Stimulated activated memory B cell treated with anti-CD40 and anti-IgM and Interleukin-4, amounts not matched to agents 10 μg/mL and 1 μg/mL and 100 μg/mL, for 72 hours (primary cell): ENCODE results near the gene ATXN10.

Experiments
- ATAC-seq: fragments of 150-1000 bp; cut with Tn5 transposase; 2 replicates; pipeline ENCODE4 v1.10.0; 2021
- H3K27ac Mint-ChIP-seq: one replicate; pipeline ENCODE4 v1.8.0; 2022; ENCODE audit warnings: mild to moderate bottlenecking, mixed read lengths
- H3K27me3 Mint-ChIP-seq: one replicate; pipeline ENCODE4 v1.8.0; 2022; ENCODE audit warnings: mixed read lengths
- H3K36me3 Mint-ChIP-seq: one replicate; pipeline ENCODE4 v1.8.0; 2022; ENCODE audit warnings: mixed read lengths
- H3K4me1 Mint-ChIP-seq: one replicate; pipeline ENCODE4 v1.8.0; 2022; ENCODE audit warnings: mixed read lengths
- H3K4me3 Mint-ChIP-seq: one replicate; pipeline ENCODE4 v1.8.0; 2022; ENCODE audit warnings: mild to moderate bottlenecking, moderate library complexity, mixed read lengths
- H3K9me3 Mint-ChIP-seq: one replicate; pipeline ENCODE4 v1.8.0; 2022; ENCODE audit warnings: mixed read lengths

The ATXN10 gene

GRCh38 chr22:45812910-45813309 is 141.3 kb downstream of the ATXN10 start:
- Mint-ChIP-seq H3K9me3 (no peaks in the 10 kb centered on the region), H3K4me3 (no peak overlapping the region), H3K4me1 (no peaks in the 10 kb centered on the region), H3K36me3 (peaks cover 68% of the 10 kb centered on the region), H3K27ac (no peak overlapping the region), H3K27me3 (no peaks in the 10 kb centered on the region)
- ATAC-seq, result no peak

- Mint-ChIP-seq H3K4me3 (no peak overlapping the region), H3K27ac (no peak overlapping the region), H3K36me3 (peaks cover 55% of the 10 kb centered on the region), H3K27me3 (no peaks in the 10 kb centered on the region), H3K4me1 (no peaks in the 10 kb centered on the region), H3K9me3 (no peaks in the 10 kb centered on the region)
- ATAC-seq, result no peak
These were observed 142.6 kb downstream of the ATXN10 start for GRCh38 chr22:45814198-45814597.

- no peaks in the 10 kb centered on the region for H3K9me3 Mint-ChIP-seq
- H3K27me3 Mint-ChIP-seq, result no peaks in the 10 kb centered on the region
- H3K4me3 Mint-ChIP-seq, result no peak overlapping the region
- ATAC-seq, result no peak
- H3K4me1 Mint-ChIP-seq, result no peaks in the 10 kb centered on the region
- no peak overlapping the region for H3K27ac Mint-ChIP-seq
- H3K36me3 Mint-ChIP-seq, result peaks cover 55% of the 10 kb centered on the region
These were observed 145.1 kb downstream of the ATXN10 start for GRCh38 chr22:45816776-45817175.

- H3K27ac Mint-ChIP-seq, result no peak overlapping the region
- peaks cover 49% of the 10 kb centered on the region for H3K36me3 Mint-ChIP-seq
- no peaks in the 10 kb centered on the region for H3K4me1 Mint-ChIP-seq
- no peak for ATAC-seq
- H3K27me3 Mint-ChIP-seq, result no peaks in the 10 kb centered on the region
- H3K9me3 Mint-ChIP-seq, result no peaks in the 10 kb centered on the region
- no peak overlapping the region for H3K4me3 Mint-ChIP-seq
These were observed 146.2 kb downstream of the ATXN10 start for GRCh38 chr22:45817745-45818423.

- H3K4me3 Mint-ChIP-seq, result no peak overlapping the region
- H3K9me3 Mint-ChIP-seq, result no peaks in the 10 kb centered on the region
- ATAC-seq, result no peak
- no peaks in the 10 kb centered on the region for H3K4me1 Mint-ChIP-seq
- peaks cover 49% of the 10 kb centered on the region for H3K36me3 Mint-ChIP-seq
- H3K27ac Mint-ChIP-seq, result no peak overlapping the region
- H3K27me3 Mint-ChIP-seq, result no peaks in the 10 kb centered on the region
These were observed 146.9 kb downstream of the ATXN10 start for GRCh38 chr22:45818424-45819085.

- H3K27ac Mint-ChIP-seq, result no peak overlapping the region
These were observed 147.7 kb downstream of the ATXN10 start for GRCh38 chr22:45819305-45819704.

GRCh38 chr22:45823336-45823735 is 151.7 kb downstream of the ATXN10 start:
- no peak overlapping the region for H3K4me3 Mint-ChIP-seq
- no peaks in the 10 kb centered on the region for H3K4me1 Mint-ChIP-seq
- H3K36me3 Mint-ChIP-seq, result peaks cover 66% of the 10 kb centered on the region
- no peaks in the 10 kb centered on the region for H3K27me3 Mint-ChIP-seq
- no peak for ATAC-seq
- H3K27ac Mint-ChIP-seq, result no peak overlapping the region
- peaks cover 4% of the 10 kb centered on the region for H3K9me3 Mint-ChIP-seq

More at GRCh38 chr22:45819305-45819704, 147.7 kb downstream of the ATXN10 start:
- Mint-ChIP-seq H3K9me3 (no peaks in the 10 kb centered on the region), H3K36me3 (peaks cover 49% of the 10 kb centered on the region), H3K27me3 (no peaks in the 10 kb centered on the region), H3K4me3 (no peak overlapping the region), H3K4me1 (no peaks in the 10 kb centered on the region)
- ATAC-seq, result no peak

- Mint-ChIP-seq H3K27ac (no peak overlapping the region), H3K9me3 (peaks cover 4% of the 10 kb centered on the region), H3K4me3 (no peak overlapping the region), H3K4me1 (no peaks in the 10 kb centered on the region), H3K27me3 (no peaks in the 10 kb centered on the region), H3K36me3 (peaks cover 68% of the 10 kb centered on the region)
- ATAC-seq, result no peak
These were observed 154.9 kb downstream of the ATXN10 start for GRCh38 chr22:45826520-45826919.

- peaks cover 4% of the 10 kb centered on the region for H3K9me3 Mint-ChIP-seq
- no peaks in the 10 kb centered on the region for H3K4me1 Mint-ChIP-seq
- no peaks in the 10 kb centered on the region for H3K27me3 Mint-ChIP-seq
- no peak for ATAC-seq
- H3K4me3 Mint-ChIP-seq, result no peak overlapping the region
- no peak overlapping the region for H3K27ac Mint-ChIP-seq
- peaks cover 68% of the 10 kb centered on the region for H3K36me3 Mint-ChIP-seq
These were observed 157.2 kb downstream of the ATXN10 start for GRCh38 chr22:45828841-45829240.

- H3K36me3 Mint-ChIP-seq, result peaks cover 56% of the 10 kb centered on the region
- no peaks in the 10 kb centered on the region for H3K4me1 Mint-ChIP-seq
These were observed 159.1 kb downstream of the ATXN10 start for GRCh38 chr22:45830531-45831245.

GRCh38 chr22:45831394-45831793 is 159.8 kb downstream of the ATXN10 start:
- no peaks in the 10 kb centered on the region for H3K27me3 Mint-ChIP-seq
- no peak overlapping the region for H3K4me3 Mint-ChIP-seq

More at GRCh38 chr22:45830531-45831245, 159.1 kb downstream of the ATXN10 start:
- Mint-ChIP-seq H3K27ac (no peak overlapping the region), H3K27me3 (no peaks in the 10 kb centered on the region), H3K4me3 (no peak overlapping the region), H3K9me3 (peaks cover 4% of the 10 kb centered on the region)
- ATAC-seq, result no peak

GRCh38 chr22:45832180-45832579 is 160.5 kb downstream of the ATXN10 start:
- no peak overlapping the region for H3K27ac Mint-ChIP-seq
- no peak for ATAC-seq
- H3K36me3 Mint-ChIP-seq, result peaks cover 53% of the 10 kb centered on the region
- H3K4me1 Mint-ChIP-seq, result no peaks in the 10 kb centered on the region
- H3K9me3 Mint-ChIP-seq, result no peaks in the 10 kb centered on the region
- H3K27me3 Mint-ChIP-seq, result no peaks in the 10 kb centered on the region
- H3K4me3 Mint-ChIP-seq, result no peak overlapping the region

More at GRCh38 chr22:45831394-45831793, 159.8 kb downstream of the ATXN10 start:
- peaks cover 56% of the 10 kb centered on the region for H3K36me3 Mint-ChIP-seq
- no peaks in the 10 kb centered on the region for H3K4me1 Mint-ChIP-seq
- H3K9me3 Mint-ChIP-seq, result no peaks in the 10 kb centered on the region
- no peak overlapping the region for H3K27ac Mint-ChIP-seq
- ATAC-seq, result no peak

- Mint-ChIP-seq H3K27ac (no peak overlapping the region), H3K9me3 (no peaks in the 10 kb centered on the region), H3K27me3 (no peaks in the 10 kb centered on the region), H3K36me3 (peaks cover 44% of the 10 kb centered on the region), H3K4me1 (no peaks in the 10 kb centered on the region), H3K4me3 (no peak overlapping the region)
- ATAC-seq, result no peak
These were observed 161.4 kb downstream of the ATXN10 start for GRCh38 chr22:45832959-45833580.

GRCh38 chr22:45833613-45834012 is 162.0 kb downstream of the ATXN10 start:
- Mint-ChIP-seq H3K4me1 (no peaks in the 10 kb centered on the region), H3K36me3 (peaks cover 40% of the 10 kb centered on the region), H3K9me3 (no peaks in the 10 kb centered on the region), H3K4me3 (no peak overlapping the region), H3K27me3 (no peaks in the 10 kb centered on the region), H3K27ac (no peak overlapping the region)
- ATAC-seq, result no peak

GRCh38 chr22:45834241-45834640 is 162.6 kb downstream of the ATXN10 start:
- H3K4me3 Mint-ChIP-seq, result no peak overlapping the region
- no peaks in the 10 kb centered on the region for H3K4me1 Mint-ChIP-seq
- no peaks in the 10 kb centered on the region for H3K9me3 Mint-ChIP-seq
- no peak overlapping the region for H3K27ac Mint-ChIP-seq
- H3K27me3 Mint-ChIP-seq, result no peaks in the 10 kb centered on the region
- ATAC-seq, result no peak
- H3K36me3 Mint-ChIP-seq, result peaks cover 34% of the 10 kb centered on the region
